GM19099 (cell line): Measurements from ENCODE around the gene RCBTB2.

Experiments used
- POLR2A ChIP-seq: IDR thresholded peaks from 3 replicates; pipeline ENCODE4 v1.6.1; 2011; ENCODE audit warnings: low read depth; ENCODE audit not compliant: insufficient read length; ENCODE audit errors: extremely low read depth

Gene RCBTB2

DNA sequence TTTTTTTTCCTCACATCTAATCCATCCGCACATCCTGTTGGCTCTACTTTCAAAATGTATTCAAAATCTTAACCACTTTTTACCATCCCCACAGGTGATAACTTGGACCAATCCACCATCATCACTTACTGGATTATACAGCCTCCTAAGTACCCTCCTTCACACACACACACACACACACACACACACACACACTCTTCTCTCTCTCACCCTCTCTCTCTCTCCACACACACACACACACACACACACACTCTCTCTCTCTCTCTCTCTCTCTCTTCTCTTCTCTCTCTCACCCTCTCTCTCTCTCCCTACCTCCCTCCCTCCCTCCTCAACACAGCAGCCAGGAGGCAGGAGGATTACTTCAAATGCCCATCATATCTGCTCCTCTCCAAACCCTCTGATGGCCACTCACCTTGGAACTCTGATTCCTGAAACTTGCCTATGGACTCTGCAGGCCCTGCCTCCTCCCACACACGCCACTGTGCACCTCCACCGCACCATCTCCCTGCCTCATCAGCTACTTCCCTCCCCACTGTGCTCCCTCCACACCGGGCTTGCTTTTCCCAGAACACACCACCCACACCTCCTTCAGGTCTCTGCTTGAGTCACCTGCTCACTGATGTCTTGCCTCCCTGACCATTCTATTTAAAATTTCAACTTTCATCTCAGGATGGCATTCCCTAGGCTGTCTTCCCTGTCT, 39.7 kb downstream of the RCBTB2 start:
- no peak for TF ChIP-seq POLR2A

DNA sequence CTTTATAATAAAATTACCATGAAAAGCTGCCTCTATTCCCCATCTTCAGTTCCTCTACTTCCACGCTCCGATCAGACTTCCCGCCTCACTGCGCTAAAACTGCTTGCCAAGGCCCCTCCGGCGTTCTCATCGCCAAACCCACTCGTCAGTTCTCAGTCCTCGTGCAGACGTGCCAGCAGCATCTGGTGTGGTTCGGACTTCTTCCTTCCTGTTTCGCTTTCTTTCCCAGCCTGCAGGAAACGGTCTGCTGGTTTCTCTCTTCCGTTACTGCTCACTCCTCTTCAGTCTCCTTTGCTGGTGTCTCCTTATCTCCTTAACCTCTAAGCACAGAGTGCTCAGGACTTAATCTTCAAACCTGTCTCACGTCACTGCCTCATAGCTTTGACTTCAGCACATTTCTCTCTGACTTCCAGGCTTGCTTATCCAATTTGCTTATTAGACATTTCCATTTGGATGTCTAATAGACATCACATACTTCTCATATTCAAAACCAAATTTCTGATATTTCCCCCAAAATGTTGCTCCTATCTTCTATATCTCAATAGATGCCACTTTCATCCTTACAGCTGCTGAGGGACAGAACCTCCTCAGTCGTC, 40.3 kb downstream of the RCBTB2 start:
- TF ChIP-seq POLR2A = peak; percentile 75

- TF ChIP-seq POLR2A = peak; percentile 81
Observed at GRCh38 chr13:48492096-48492440, 40.8 kb downstream of the RCBTB2 start.

GRCh38 chr13:48491423-48492095, 41.3 kb downstream of the RCBTB2 start:
- peak; percentile 69 for TF ChIP-seq POLR2A

DNA sequence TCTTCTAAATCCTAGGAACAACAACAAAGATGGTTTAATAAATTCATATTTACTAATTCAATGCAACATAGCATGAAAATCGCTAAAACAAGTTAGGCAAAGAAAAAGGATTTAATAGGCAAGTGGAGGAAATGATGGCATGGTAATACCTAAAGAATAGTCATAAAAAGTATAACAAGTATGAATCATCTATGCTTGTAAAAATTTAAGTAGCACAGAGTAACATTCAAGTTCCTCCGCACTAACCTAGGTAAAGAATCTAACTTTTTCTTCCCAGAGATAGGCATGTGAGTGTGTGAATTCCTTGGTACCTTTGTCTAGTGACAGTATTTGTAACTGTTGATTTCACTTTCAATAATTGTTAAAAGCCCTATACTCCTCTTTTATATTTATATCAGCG, 42.6 kb downstream of the RCBTB2 start:
- no peak for TF ChIP-seq POLR2A

GRCh38 chr13:48489666-48490065, 43.2 kb downstream of the RCBTB2 start:
- TF ChIP-seq POLR2A = no peak

- TF ChIP-seq POLR2A = peak; percentile 26
Observed at GRCh38 chr13:48488995-48489394, 43.9 kb downstream of the RCBTB2 start.

- no peak for TF ChIP-seq POLR2A
Observed at GRCh38 chr13:48487968-48488367, 44.9 kb downstream of the RCBTB2 start.

GRCh38 chr13:48486836-48487235, 46.0 kb downstream of the RCBTB2 start:
- TF ChIP-seq POLR2A = no peak

GRCh38 chr13:48486362-48486761, 46.5 kb downstream of the RCBTB2 start:
- TF ChIP-seq POLR2A = no peak

DNA sequence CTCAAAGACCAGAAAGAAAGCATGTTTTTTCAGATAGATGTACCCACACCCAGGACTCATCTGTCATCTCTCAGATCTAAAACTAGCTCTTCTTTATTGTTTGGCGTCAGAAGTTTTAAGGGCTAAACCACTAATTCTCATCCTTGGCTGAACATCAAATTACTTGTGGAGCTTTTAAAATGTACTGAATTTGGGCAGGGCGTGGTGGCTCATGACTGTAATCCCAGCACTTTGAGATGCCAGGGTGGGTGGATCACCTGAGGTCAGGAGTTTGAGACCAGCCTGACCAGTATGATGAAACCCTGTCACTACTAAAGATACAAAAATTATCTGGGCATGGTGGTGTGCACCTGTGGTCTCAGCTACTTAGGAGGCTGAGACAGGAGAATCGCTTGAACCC, 47.4 kb downstream of the RCBTB2 start:
- no peak for TF ChIP-seq POLR2A

DNA sequence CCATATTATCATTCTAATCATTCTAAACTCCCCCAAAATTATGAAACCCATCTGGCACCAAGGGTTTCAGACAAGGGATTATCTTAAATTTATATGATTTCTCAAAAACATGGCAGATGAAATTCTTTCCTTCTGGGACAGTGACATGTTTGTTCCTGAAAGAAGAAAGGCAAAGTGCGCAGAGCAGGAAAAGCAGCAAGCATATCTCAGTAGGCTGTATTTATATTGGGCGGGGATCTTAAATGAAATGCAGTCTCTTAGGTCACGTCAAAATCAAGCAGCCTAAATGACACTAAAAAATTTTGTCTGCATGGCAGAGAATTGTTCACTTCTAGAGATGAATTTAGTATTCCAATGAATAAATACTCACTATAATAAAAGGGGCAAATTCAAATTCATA, 49.3 kb downstream of the RCBTB2 start:
- no peak for TF ChIP-seq POLR2A

DNA sequence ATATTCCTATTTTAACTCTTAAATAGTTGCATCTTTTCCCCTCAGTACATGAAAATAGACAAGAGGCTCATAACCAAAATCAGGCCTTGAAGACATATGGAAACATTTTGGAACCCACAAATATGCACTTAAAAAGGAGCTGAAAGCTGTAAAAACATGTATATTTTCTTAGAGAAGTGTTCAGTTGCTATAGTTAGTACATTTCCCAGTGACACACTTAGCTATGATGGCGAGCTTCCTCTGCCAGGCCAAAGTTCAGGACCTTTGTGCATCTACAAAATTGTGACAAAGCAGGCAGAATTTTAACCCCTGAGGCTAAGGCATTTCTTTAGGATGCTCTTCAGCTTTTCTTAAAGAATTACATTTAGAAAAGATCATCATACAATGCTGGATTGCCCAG, 54.5 kb downstream of the RCBTB2 start:
- TF ChIP-seq POLR2A = no peak

DNA sequence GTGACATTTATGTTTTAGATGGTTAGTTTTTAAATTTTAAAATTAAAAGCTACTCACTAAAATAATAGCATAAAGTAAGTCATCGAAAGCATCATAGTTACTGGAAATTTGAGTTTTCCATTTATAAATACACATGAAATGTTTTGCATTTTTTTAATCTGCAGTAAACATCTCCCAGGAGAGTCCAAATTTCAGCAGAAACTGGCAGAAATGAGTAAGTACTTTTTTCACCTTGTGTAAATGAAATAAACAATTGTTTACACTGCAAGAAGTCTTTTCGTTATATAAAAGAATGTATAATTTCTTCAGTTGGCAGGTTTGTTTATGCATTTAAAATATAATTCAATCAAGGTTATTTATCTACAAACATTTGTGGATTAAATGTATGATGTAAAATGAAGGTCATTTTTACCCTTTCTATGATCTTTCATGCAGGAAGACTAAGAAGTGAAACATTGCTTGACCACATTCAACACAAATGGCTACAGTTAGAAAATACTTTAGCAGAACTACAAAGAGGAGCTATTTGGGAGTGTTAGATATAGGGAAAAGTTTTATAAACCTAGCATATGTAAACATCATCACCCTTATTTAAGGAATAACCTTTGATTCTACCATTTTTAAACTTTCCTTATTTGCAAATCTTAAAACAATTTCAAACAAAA, 55.6 kb downstream of the RCBTB2 start:
- TF ChIP-seq POLR2A = no peak

GRCh38 chr13:48476686-48477085, 56.2 kb downstream of the RCBTB2 start:
- no peak for TF ChIP-seq POLR2A

DNA sequence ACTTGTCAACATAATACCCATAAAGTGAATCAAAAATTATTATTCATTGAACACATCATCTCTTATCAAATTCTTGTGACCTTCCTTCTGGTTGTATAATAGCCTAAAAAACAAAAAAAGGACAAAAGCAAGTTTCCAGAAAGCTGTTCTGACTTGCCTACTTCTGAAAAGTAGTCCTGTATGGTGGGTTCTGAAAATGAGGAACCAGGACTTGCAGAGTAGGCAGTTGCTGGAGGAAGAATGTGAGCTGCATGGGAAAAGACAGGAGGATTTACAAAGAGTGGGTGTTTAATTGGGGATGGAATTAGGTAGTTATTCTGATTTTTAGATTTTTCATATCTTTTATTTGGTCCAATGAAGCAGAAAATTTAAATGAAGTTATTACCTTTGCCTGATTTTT, 56.7 kb downstream of the RCBTB2 start:
- no peak for TF ChIP-seq POLR2A
